PC-3 (cell line): Measurements from ENCODE around the gene PPHLN1. TPM values are rescaled to one million over a fixed set of nuclear protein-coding genes. Genes with fewer than 3 reads are reported as not detected.

Experiments used
- ATAC-seq: fragments of 200-7000 bp; cut with Tn5 transposase; 2 replicates; pipeline ENCODE4 v1.9.1; 2020; ENCODE audit warnings: mild to moderate bottlenecking, moderate library complexity
- BruUV-seq: library from RNA; stranded (reverse); fragments of 400-500 nt; replicated peaks from 2 replicates; lab custom pipeline; 2021; lab: Mats Ljungman, UMichigan
- CTCF ChIA-PET: fragments of 300-600 bp; sonication (Branson Sonifier 250); formaldehyde crosslinking; loops from one replicate; lab custom pipeline; 2022; ENCODE audit warnings: antibody characterized with exemption; lab: Charles Lee
- POLR2A ChIA-PET: fragments of 300-600 bp; sonication (Branson Sonifier 250); formaldehyde crosslinking; loops from one replicate; lab custom pipeline; 2022; ENCODE audit warnings: antibody characterized with exemption; ENCODE audit not compliant: unreplicated experiment; lab: Charles Lee
- DNase-seq: peaks from one replicate; pipeline ENCODE4 v3.0.0-alpha.2; 2015
- H2AFZ ChIP-seq: fragments of 300-600 bp; sonication (generic); 2 replicates; pipeline ENCODE4 v1.6.0; 2016; ENCODE audit warnings: antibody characterized with exemption, low read length
- H3F3A ChIP-seq: fragments of 300-600 bp; sonication (generic); one replicate; pipeline ENCODE4 v1.6.0; 2017; ENCODE audit warnings: antibody characterized with exemption, low read length, control low read depth, mild to moderate bottlenecking; ENCODE audit not compliant: unreplicated experiment
- H3K27ac ChIP-seq: fragments of 300-600 bp; sonication (generic); 2 replicates; pipeline ENCODE4 v1.5.1; 2016; ENCODE audit warnings: mild to moderate bottlenecking, low read length
- H3K27me3 ChIP-seq: fragments of 300-600 bp; sonication (generic); 2 replicates; pipeline ENCODE4 v1.6.1; 2016; ENCODE audit warnings: low read length, mixed read lengths
- H3K36me3 ChIP-seq: fragments of 300-600 bp; sonication (generic); 2 replicates; pipeline ENCODE4 v1.6.1; 2016; ENCODE audit warnings: low read depth, mixed run types, low read length, mixed read lengths
- H3K4me1 ChIP-seq: fragments of 300-600 bp; sonication (generic); 2 replicates; pipeline ENCODE4 v1.5.1; 2016; ENCODE audit warnings: low read length; ENCODE audit not compliant: insufficient read depth
- H3K4me2 ChIP-seq: fragments of 300-600 bp; sonication (generic); 2 replicates; pipeline ENCODE4 v1.6.0; 2016; ENCODE audit warnings: low read length
- H3K4me3 ChIP-seq: fragments of 300-600 bp; sonication (generic); 2 replicates; pipeline ENCODE4 v1.5.1; 2016; ENCODE audit warnings: mild to moderate bottlenecking, low read length, mixed read lengths
- H3K79me2 ChIP-seq: fragments of 300-600 bp; sonication (generic); 2 replicates; pipeline ENCODE4 v1.6.1; 2017; ENCODE audit warnings: low read length, mixed read lengths
- H3K9ac ChIP-seq: fragments of 300-600 bp; sonication (generic); 2 replicates; pipeline ENCODE4 v1.6.0; 2016; ENCODE audit warnings: mild to moderate bottlenecking, low read length
- H3K9me2 ChIP-seq: fragments of 300-600 bp; sonication (generic); replicated peaks from 2 replicates; pipeline ENCODE4 v1.6.1; 2016; ENCODE audit warnings: mixed run types, low read length, mixed read lengths
- H3K9me3 ChIP-seq: fragments of 300-600 bp; sonication (generic); 2 replicates; pipeline ENCODE4 v1.6.1; 2016; ENCODE audit warnings: low read length, mixed read lengths
- H4K20me1 ChIP-seq: fragments of 300-600 bp; sonication (generic); 2 replicates; pipeline ENCODE4 v1.6.1; 2016; ENCODE audit warnings: low read length, mixed read lengths
- CTCF ChIP-seq: fragments of 300-600 bp; sonication (generic); conservative IDR thresholded peaks from 2 replicates; pipeline ENCODE4 v1.5.1; 2017; ENCODE audit warnings: antibody characterized with exemption, low read depth, mild to moderate bottlenecking, low read length
- EZH2 ChIP-seq: fragments of 300-600 bp; sonication (generic); IDR thresholded peaks from one replicate; pipeline ENCODE4 v1.6.1; 2017; ENCODE audit warnings: antibody characterized with exemption, mild to moderate bottlenecking, low read length; ENCODE audit not compliant: unreplicated experiment
- EZH2phosphoT487 ChIP-seq: fragments of 300-600 bp; sonication (generic); IDR thresholded peaks from 2 replicates; pipeline ENCODE4 v1.6.1; 2018; ENCODE audit warnings: mild to moderate bottlenecking, antibody characterized with exemption, low read length, borderline replicate concordance
- intact Hi-C: fragments of 100-400 bp; cut with micrococcal nuclease; formaldehyde crosslinking; loops from 2 replicates; pipeline ENCODE4 v1.9.0; 2023
- total RNA-seq: library from RNA; depleted of rRNA; stranded (reverse); fragments of >200 nt; gene quantifications from 2 replicates; pipeline ENCODE4 v1.2.3, GENCODE V29; 2014

PPHLN1 gene
- total RNA-seq, 1 experiment from 2014 or later = 82.0 TPM

GRCh38 chr12:42469355-42470175 is 143.6 kb downstream of the PPHLN1 start:
- Histone ChIP-seq H3K4me1 (peaks cover 18% of the 10 kb centered on the region), H3K4me3 (no peak overlapping the region), H3K79me2 (peaks cover 20% of the 10 kb centered on the region), H3K9me3 (no peaks in the 10 kb centered on the region), H4K20me1 (no peaks in the 10 kb centered on the region), H2AFZ (no peak overlapping the region), H3K9me2 (no peaks in the 10 kb centered on the region), H3K27me3 (no peaks in the 10 kb centered on the region), H3K27ac (no peak overlapping the region), H3K36me3 (peaks cover 31% of the 10 kb centered on the region), H3K4me2 (no peak overlapping the region), H3K9ac (no peak overlapping the region), H3F3A (no peaks in the 10 kb centered on the region)
- intact Hi-C loops = loop anchor here (10.0 kb wide), 1 partner anchor 1165 kb away; no protein-coding TSS in a partner anchor
- no peak for DNase-seq
- TF ChIP-seq CTCF = no peak
- no peak for TF ChIP-seq EZH2
- TF ChIP-seq EZH2phosphoT487 = no peak
- ATAC-seq = no peak
- CTCF ChIA-PET = interaction anchor here (1.1 kb wide), 1 partner anchor 869 kb away, joined by 3 read pairs; no protein-coding TSS in a partner anchor
- no TSS peak for BruUV-seq
- POLR2A ChIA-PET = no interaction called here

- Histone ChIP-seq H2AFZ (no peak overlapping the region), H4K20me1 (no peaks in the 10 kb centered on the region), H3K9ac (no peak overlapping the region), H3K27me3 (no peaks in the 10 kb centered on the region), H3K9me3 (no peaks in the 10 kb centered on the region), H3K4me3 (no peak overlapping the region), H3K36me3 (peaks cover 14% of the 10 kb centered on the region), H3K4me2 (no peak overlapping the region), H3K4me1 (peaks cover 29% of the 10 kb centered on the region), H3K27ac (no peak overlapping the region), H3K79me2 (peaks cover 38% of the 10 kb centered on the region), H3F3A (no peaks in the 10 kb centered on the region), H3K9me2 (no peaks in the 10 kb centered on the region)
- no TSS peak for BruUV-seq
- no peak for TF ChIP-seq EZH2phosphoT487
- no peak for TF ChIP-seq EZH2
- TF ChIP-seq CTCF = no peak
- POLR2A ChIA-PET = no interaction called here
- ATAC-seq (no peak), DNase-seq (no peak)
- CTCF ChIA-PET = no interaction called here
- intact Hi-C loops = loop anchor here (10.0 kb wide), 1 partner anchor 1168 kb away; no protein-coding TSS in a partner anchor
Observed at GRCh38 chr12:42472376-42472775, 146.4 kb downstream of the PPHLN1 start.

DNA sequence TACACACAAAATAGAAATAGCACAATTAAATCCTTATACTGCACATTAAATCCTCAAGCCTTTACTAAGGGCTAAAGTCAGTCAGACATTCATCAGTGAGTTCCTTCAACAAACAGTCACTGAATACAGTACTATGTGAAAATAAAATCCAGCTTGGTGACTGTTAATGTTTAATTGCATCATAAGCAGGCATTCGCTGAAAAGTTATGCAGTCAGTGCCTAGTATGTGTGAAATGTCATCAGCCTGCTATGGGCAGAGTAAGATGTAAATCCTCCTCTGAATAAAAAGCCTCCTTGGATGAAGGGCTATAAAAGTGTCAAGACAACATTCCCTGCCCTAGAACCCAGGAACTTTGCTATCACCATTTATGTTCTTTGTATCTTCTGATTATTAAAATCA is 147.2 kb downstream of the PPHLN1 start:
- Histone ChIP-seq H3K9me3 (no peaks in the 10 kb centered on the region), H3K27me3 (no peaks in the 10 kb centered on the region), H3K4me3 (no peak overlapping the region), H4K20me1 (no peaks in the 10 kb centered on the region), H3K9ac (no peak overlapping the region), H3K27ac (no peak overlapping the region), H2AFZ (no peak overlapping the region), H3F3A (no peaks in the 10 kb centered on the region), H3K36me3 (peaks cover 14% of the 10 kb centered on the region), H3K79me2 (peaks cover 45% of the 10 kb centered on the region), H3K4me1 (peaks cover 29% of the 10 kb centered on the region), H3K9me2 (no peaks in the 10 kb centered on the region), H3K4me2 (no peak overlapping the region)
- peak; percentile 19 for DNase-seq
- POLR2A ChIA-PET = interaction anchor here (0.7 kb wide), 1 partner anchor 833 kb away, joined by 3 read pairs; no protein-coding TSS in a partner anchor
- no peak for ATAC-seq
- BruUV-seq = no TSS peak
- CTCF ChIA-PET = no interaction called here
- intact Hi-C loops = loop anchor here (10.0 kb wide), 1 partner anchor 1168 kb away; no protein-coding TSS in a partner anchor
- TF ChIP-seq CTCF = no peak
- TF ChIP-seq EZH2phosphoT487 = no peak
- TF ChIP-seq EZH2 = no peak
